OCI-LY3 (cell line): ENCODE measurements around the gene ADD3.

Experiments used
- EZH2phosphoT487 ChIP-seq: fragments of 200-600 bp; shearing (Covaris generic); IDR thresholded peaks from 2 replicates; pipeline ENCODE4 v1.6.1; 2018; ENCODE audit warnings: antibody characterized with exemption, mixed run types, low read depth
- TF ChIP-seq, protein P1 (sequence below): fragments of 200-600, 300-600 bp; sonication (generic); IDR thresholded peaks from 2 replicates; pipeline ENCODE4 v1.5.1; 2014; ENCODE audit warnings: antibody characterized with exemption, low read length, low read depth

DNA sequence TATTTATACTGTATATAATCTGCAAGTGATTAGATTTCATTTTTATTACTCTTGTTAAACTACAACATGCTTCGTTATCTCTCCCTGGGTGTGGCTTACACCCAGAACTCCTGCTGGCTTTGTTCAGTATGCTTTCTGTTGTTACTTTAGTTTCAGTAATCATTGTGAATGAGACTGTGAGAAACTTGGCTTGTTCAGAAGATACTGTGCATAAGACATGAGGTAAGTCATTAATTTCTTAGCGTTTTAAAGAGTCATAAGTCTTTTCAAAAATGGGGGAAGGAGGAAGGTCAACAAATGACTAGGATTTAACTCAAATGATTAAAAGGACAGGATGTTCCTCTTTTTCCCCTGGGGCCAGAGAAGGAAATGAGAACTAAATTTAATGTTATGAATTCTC, 11.6 kb upstream of the ADD3 start:
- TF ChIP-seq, protein P1, sequence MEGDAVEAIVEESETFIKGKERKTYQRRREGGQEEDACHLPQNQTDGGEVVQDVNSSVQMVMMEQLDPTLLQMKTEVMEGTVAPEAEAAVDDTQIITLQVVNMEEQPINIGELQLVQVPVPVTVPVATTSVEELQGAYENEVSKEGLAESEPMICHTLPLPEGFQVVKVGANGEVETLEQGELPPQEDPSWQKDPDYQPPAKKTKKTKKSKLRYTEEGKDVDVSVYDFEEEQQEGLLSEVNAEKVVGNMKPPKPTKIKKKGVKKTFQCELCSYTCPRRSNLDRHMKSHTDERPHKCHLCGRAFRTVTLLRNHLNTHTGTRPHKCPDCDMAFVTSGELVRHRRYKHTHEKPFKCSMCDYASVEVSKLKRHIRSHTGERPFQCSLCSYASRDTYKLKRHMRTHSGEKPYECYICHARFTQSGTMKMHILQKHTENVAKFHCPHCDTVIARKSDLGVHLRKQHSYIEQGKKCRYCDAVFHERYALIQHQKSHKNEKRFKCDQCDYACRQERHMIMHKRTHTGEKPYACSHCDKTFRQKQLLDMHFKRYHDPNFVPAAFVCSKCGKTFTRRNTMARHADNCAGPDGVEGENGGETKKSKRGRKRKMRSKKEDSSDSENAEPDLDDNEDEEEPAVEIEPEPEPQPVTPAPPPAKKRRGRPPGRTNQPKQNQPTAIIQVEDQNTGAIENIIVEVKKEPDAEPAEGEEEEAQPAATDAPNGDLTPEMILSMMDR: no peak
- TF ChIP-seq EZH2phosphoT487: no peak
